H1 (cell line): ENCODE measurements around the gene NCOA1. TPM values are rescaled to one million over a fixed set of nuclear protein-coding genes. Genes with fewer than 3 reads are reported as not detected.

ENCODE experiments used
- CTCF ChIA-PET: fragments of 300-600 bp; sonication (Branson Sonifier 250); formaldehyde crosslinking; loops from one replicate; lab custom pipeline; 2021; ENCODE audit not compliant: partially characterized antibody; lab: Charles Lee
- POLR2A ChIA-PET: fragments of 300-600 bp; sonication (Branson Sonifier 250); formaldehyde crosslinking; loops from one replicate; lab custom pipeline; 2021; ENCODE audit warnings: inconsistent platforms; ENCODE audit not compliant: partially characterized antibody; lab: Charles Lee
- DNase-seq, 2 experiments: peaks; one replicate each; pipeline versions ENCODE4 v3.0.0 to v3.0.0-alpha.2; 2010 to 2022; ENCODE audit warnings: low spot score in 2 of 2, low read depth in 1 of 2, mixed read lengths in 1 of 2
- FAIRE-seq: peaks from 2 replicates; lab custom pipeline; 2011; peaks lifted over from hg19 to GRCh38; lab: Jason Lieb, UNC
- H2AFZ ChIP-seq: 2 replicates; pipeline ENCODE4 v1.8.1; 2012; ENCODE audit warnings: low read length, inconsistent platforms
- H2AK5ac ChIP-seq: 2 replicates; pipeline ENCODE4 v1.6.1; 2013; ENCODE audit warnings: low read depth, low read length
- H2BK120ac ChIP-seq: replicated peaks from 2 replicates; pipeline ENCODE3; 2013; ENCODE audit warnings: low read depth, low read length, inconsistent platforms
- H2BK12ac ChIP-seq: 2 replicates; pipeline ENCODE4 v1.6.1; 2013; ENCODE audit warnings: low read depth, low read length
- H2BK15ac ChIP-seq: 2 replicates; pipeline ENCODE4 v1.6.1; 2013; ENCODE audit warnings: low read length
- H2BK20ac ChIP-seq: 2 replicates; pipeline ENCODE4 v1.6.1; 2013; ENCODE audit warnings: low read length
- H2BK5ac ChIP-seq: 2 replicates; pipeline ENCODE4 v1.6.1; 2013; ENCODE audit warnings: low read depth, low read length
- H3K14ac ChIP-seq: 2 replicates; pipeline ENCODE4 v1.6.1; 2013; ENCODE audit warnings: inconsistent platforms; ENCODE audit not compliant: insufficient read length
- H3K18ac ChIP-seq: 2 replicates; pipeline ENCODE4 v1.6.1; 2013; ENCODE audit warnings: low read length; ENCODE audit errors: extremely low read depth
- H3K23ac ChIP-seq: 2 replicates; pipeline ENCODE4 v1.6.1; 2013; ENCODE audit warnings: inconsistent platforms; ENCODE audit not compliant: insufficient read length
- H3K23me2 ChIP-seq: 2 replicates; pipeline ENCODE4 v1.6.1; 2013; ENCODE audit warnings: low read depth, low read length
- H3K27ac ChIP-seq: 2 replicates; pipeline ENCODE4 v1.6.1; 2011; ENCODE audit warnings: low read depth, low read length, inconsistent platforms
- H3K27me3 ChIP-seq, 4 experiments: replicated peaks in 1 of 4; 1 replicate in 1 of 4; 2 replicates in 3 of 4; pipeline versions ENCODE4 v1.6.1 to v1.8.1; 2011 to 2013; ENCODE audit warnings: low read length in 3 of 4, mild to moderate bottlenecking in 3 of 4, inconsistent platforms in 2 of 4, mixed read lengths in 2 of 4, moderate library complexity in 1 of 4; ENCODE audit not compliant: control insufficient read depth in 3 of 4, insufficient read depth in 3 of 4; ENCODE audit errors: extremely low read depth in 1 of 4
- H3K36me3 ChIP-seq, 4 experiments: 2 replicates each; pipeline versions ENCODE4 v1.6.1 to v1.8.1; 2011 to 2013; ENCODE audit warnings: mild to moderate bottlenecking in 4 of 4, low read length in 3 of 4, moderate library complexity in 2 of 4, control low read depth in 1 of 4, inconsistent platforms in 1 of 4; ENCODE audit not compliant: insufficient read depth in 4 of 4, control insufficient read depth in 2 of 4
- H3K4ac ChIP-seq: replicated peaks from 2 replicates; pipeline ENCODE3; 2013; ENCODE audit warnings: low read length, low read depth, mixed read lengths, inconsistent platforms; ENCODE audit not compliant: insufficient read length
- H3K4me1 ChIP-seq, 4 experiments: replicated peaks in 1 of 4; 1 replicate in 1 of 4; 2 replicates in 3 of 4; pipeline versions ENCODE4 v1.6.1 to v1.8.1; 2011 to 2013; ENCODE audit warnings: low read length in 3 of 4, inconsistent platforms in 2 of 4, mixed read lengths in 1 of 4; ENCODE audit not compliant: insufficient read depth in 4 of 4, control insufficient read depth in 3 of 4
- H3K4me2 ChIP-seq, 2 experiments: 2 replicates each; pipeline versions ENCODE4 v1.6.1 to v1.8.1; 2011 to 2013; ENCODE audit warnings: low read depth in 2 of 2, low read length in 2 of 2, control low read depth in 1 of 2, inconsistent platforms in 1 of 2, mild to moderate bottlenecking in 1 of 2; ENCODE audit not compliant: insufficient read depth in 1 of 2
- H3K4me3 ChIP-seq, 4 experiments: fragments of 200-600, 300-600 bp in 1 of 4; sonication (generic), shearing (Covaris generic), sonication (Bioruptor Twin) in 1 of 4; 2 replicates each; pipeline versions ENCODE4 v1.5.1 to v1.8.1; 2011 to 2016; ENCODE audit warnings: low read length in 4 of 4, low read depth in 3 of 4, control low read depth in 2 of 4, inconsistent platforms in 2 of 4, mild to moderate bottlenecking in 2 of 4, mixed read lengths in 1 of 4, moderate library complexity in 1 of 4; ENCODE audit not compliant: insufficient read depth in 2 of 4; ENCODE audit errors: extremely low read depth in 1 of 4
- H3K56ac ChIP-seq: replicated peaks from 2 replicates; pipeline ENCODE3; 2013; ENCODE audit warnings: low read depth, mild to moderate bottlenecking, mixed read lengths, low read length, inconsistent platforms; ENCODE audit not compliant: insufficient read length
- H3K79me1 ChIP-seq: 2 replicates; pipeline ENCODE4 v1.6.1; 2013; ENCODE audit warnings: low read depth, low read length, control low read depth
- H3K79me2 ChIP-seq, 2 experiments: 2 replicates each; pipeline versions ENCODE4 v1.6.1 to v1.8.1; 2012 to 2013; ENCODE audit warnings: low read length in 2 of 2, mild to moderate bottlenecking in 2 of 2, inconsistent platforms in 1 of 2; ENCODE audit not compliant: insufficient read depth in 2 of 2, control insufficient read depth in 1 of 2
- H3K9ac ChIP-seq, 4 experiments: replicated peaks in 1 of 4; 1 replicate in 1 of 4; 2 replicates in 3 of 4; pipeline versions ENCODE4 v1.6.1 to v1.8.1; 2011 to 2013; ENCODE audit warnings: low read depth in 3 of 4, low read length in 3 of 4, control low read depth in 2 of 4, mild to moderate bottlenecking in 2 of 4, moderate library complexity in 2 of 4, inconsistent platforms in 1 of 4; ENCODE audit errors: extremely low read depth in 1 of 4
- H3K9me3 ChIP-seq, 2 experiments: 2 replicates each; pipeline versions ENCODE4 v1.6.1 to v1.8.1; 2012 to 2013; ENCODE audit warnings: mild to moderate bottlenecking in 2 of 2, moderate library complexity in 2 of 2, control low read depth in 1 of 2, inconsistent platforms in 1 of 2, low read depth in 1 of 2, low read length in 1 of 2, mixed read lengths in 1 of 2; ENCODE audit not compliant: insufficient read depth in 2 of 2
- H4K20me1 ChIP-seq, 2 experiments: replicated peaks in 1 of 2; 2 replicates each; pipeline versions ENCODE3 to v1.8.1; 2011 to 2013; ENCODE audit warnings: inconsistent platforms in 2 of 2, low read length in 2 of 2, mild to moderate bottlenecking in 1 of 2; ENCODE audit not compliant: insufficient read depth in 2 of 2, control insufficient read depth in 1 of 2
- H4K5ac ChIP-seq: 2 replicates; pipeline ENCODE4 v1.6.1; 2013; ENCODE audit warnings: low read length, low read depth, mixed read lengths, inconsistent platforms; ENCODE audit not compliant: insufficient read length
- H4K8ac ChIP-seq: 2 replicates; pipeline ENCODE4 v1.8.0; 2013; ENCODE audit warnings: mild to moderate bottlenecking, moderate library complexity, low read length, inconsistent platforms; ENCODE audit not compliant: insufficient read depth; ENCODE audit errors: extremely low read depth
- H4K91ac ChIP-seq: replicated peaks from 2 replicates; pipeline ENCODE3; 2013; ENCODE audit warnings: low read length, mixed read lengths, inconsistent platforms; ENCODE audit not compliant: insufficient read length
- ASH2L ChIP-seq: fragments of 200-600, 300-600 bp; sonication (generic); IDR thresholded peaks from one replicate; pipeline ENCODE4 v1.7.1; 2017; ENCODE audit warnings: low read length
- BACH1 ChIP-seq: IDR thresholded peaks from 2 replicates; pipeline ENCODE4 v1.6.1; 2012; ENCODE audit warnings: low read length, improper control_type of control experiment
- CBX5 ChIP-seq: fragments of 300-800, 300-1000 bp; sonication (generic); IDR thresholded peaks from 2 replicates; pipeline ENCODE4 v1.7.1; 2016; ENCODE audit warnings: antibody characterized with exemption, low read length, low read depth
- MAFK ChIP-seq: IDR thresholded peaks from 2 replicates; pipeline ENCODE4 v1.6.1; 2012; ENCODE audit warnings: low read depth, mild to moderate bottlenecking, improper control_type of control experiment, low read length
- NRF1 ChIP-seq: IDR thresholded peaks from 2 replicates; pipeline ENCODE4 v1.6.1; 2011; ENCODE audit warnings: mild to moderate bottlenecking, low read depth, low read length, improper control_type of control experiment
- RBBP5 ChIP-seq: IDR thresholded peaks from 2 replicates; pipeline ENCODE4 v1.7.1; 2012; ENCODE audit warnings: low read depth, mild to moderate bottlenecking, inconsistent platforms, low read length, moderate library complexity, borderline replicate concordance
- SIRT6 ChIP-seq: IDR thresholded peaks from one replicate; pipeline ENCODE4 v1.7.1; 2012; ENCODE audit warnings: low read length, inconsistent platforms
- WGBS, 2 experiments: shearing (Covaris generic) in 1 of 2; methylation state at CpG; one replicate each; pipeline versions ENCODE4 v1.1.6 to v1.1.7; 2013 to 2015; ENCODE audit warnings: low lambda C conversion rate in 2 of 2, mixed read lengths in 2 of 2, inconsistent platforms in 1 of 2, low coverage in 1 of 2, missing lambda C conversion rate in 1 of 2; ENCODE audit not compliant: insufficient replicate concordance in 2 of 2, insufficient coverage in 1 of 2, insufficient read length in 1 of 2; ENCODE audit errors: extremely low coverage in 1 of 2, missing lambda C conversion rate in 1 of 2; 5-methylcytosine and 5-hydroxymethylcytosine counted together
- polyA plus RNA-seq, 7 experiments: library from polyadenylated mRNA; depleted of rRNA in 3 of 7; stranded (reverse) in 5 of 7; unstranded in 2 of 7; fragments of >200 nt in 5 of 7; fragments of 200-250 nt in 2 of 7; gene quantifications; 1 replicate in 5 of 7; 2 replicates in 1 of 7; 4 replicates in 1 of 7; pipeline versions ENCODE4 v1.2.1 to v1.2.3, GENCODE V29; 2011 to 2013; ENCODE audit warnings: missing spikeins in 2 of 7, mixed read lengths in 2 of 7
- total RNA-seq: library from RNA; stranded (reverse); fragmentation: NEBNext Ultra II Directional; extraction: Animal tissue kit (Norgen Biotek cat#: 25700); gene quantifications from 2 replicates; pipeline ENCODE4 v1.2.1, GENCODE V29; 2021
- TF ChIP-seq, protein P1 (sequence below): IDR thresholded peaks from 2 replicates; pipeline ENCODE4 v1.6.1; 2011; ENCODE audit warnings: low read depth, mild to moderate bottlenecking, low read length; ENCODE audit not compliant: insufficient read depth

The NCOA1 gene
- total and polyA plus RNA-seq, 2 of the 8 experiments (the other 6 are each of a cell fraction or from before 2014, with no cell fraction given): 12.8 to 17.9 TPM

DNA sequence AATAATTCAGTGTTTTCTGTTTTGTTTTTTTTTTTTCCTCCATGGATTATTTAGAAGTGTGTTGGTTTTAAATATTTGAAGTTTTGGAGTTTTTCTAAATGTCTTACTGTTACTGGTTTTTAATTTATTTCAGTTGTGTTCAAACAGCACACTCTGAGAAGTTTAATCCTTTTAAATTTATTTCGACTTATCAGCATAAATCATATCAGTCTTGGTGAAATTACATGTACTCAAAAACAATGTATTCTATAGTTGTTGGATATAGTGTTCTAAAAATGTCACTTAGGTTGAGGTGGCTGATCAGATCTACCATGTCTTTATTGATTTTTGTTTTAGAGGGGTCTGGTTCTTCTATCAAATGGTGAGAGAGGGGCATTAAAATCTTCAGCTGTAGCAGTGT is 134.7 kb downstream of the NCOA1 start:
- no peak overlapping the region for H2BK20ac ChIP-seq
- no peak overlapping the region for H2BK5ac ChIP-seq
- H4K91ac ChIP-seq: no peak overlapping the region
- no peak overlapping the region for H2AK5ac ChIP-seq
- no peak overlapping the region for H2AFZ ChIP-seq
- H2BK15ac ChIP-seq: no peak overlapping the region
- no peak overlapping the region for H3K4ac ChIP-seq
- H3K4me2 ChIP-seq: no peak overlapping the region
- H3K79me2 ChIP-seq: no peaks in the 10 kb centered on the region
- TF ChIP-seq MAFK: no peak
- TF ChIP-seq, protein P1, sequence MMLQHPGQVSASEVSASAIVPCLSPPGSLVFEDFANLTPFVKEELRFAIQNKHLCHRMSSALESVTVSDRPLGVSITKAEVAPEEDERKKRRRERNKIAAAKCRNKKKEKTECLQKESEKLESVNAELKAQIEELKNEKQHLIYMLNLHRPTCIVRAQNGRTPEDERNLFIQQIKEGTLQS: no peak
- TF ChIP-seq RBBP5: no peak
- TF ChIP-seq BACH1: no peak
- TF ChIP-seq NRF1: no peak
- TF ChIP-seq ASH2L: no peak
- no peak for TF ChIP-seq CBX5
- no peak for TF ChIP-seq SIRT6
- TF ChIP-seq, all 59 proteins: peak for 0
- Histone ChIP-seq H3K18ac (no peak overlapping the region), H2BK12ac (no peak overlapping the region), H3K23ac (no peak overlapping the region), H4K8ac (no peak overlapping the region), H2BK120ac (no peak overlapping the region), H4K20me1 (no peaks in the 10 kb centered on the region), H3K27me3 (no peaks in the 10 kb centered on the region), H3K9ac (no peak overlapping the region), H3K4me1 (no peaks in the 10 kb centered on the region; a peak in 1 of 7 replicates), H3K9me3 (no peaks in the 10 kb centered on the region), H3K27ac (no peak overlapping the region), H4K5ac (no peak overlapping the region), H3K14ac (no peak overlapping the region), H3K36me3 (no peaks in the 10 kb centered on the region; a peak in 1 of 8 replicates), H3K56ac (no peak overlapping the region), H3K4me3 (no peak overlapping the region), H3K79me1 (no peaks in the 10 kb centered on the region), H3K23me2 (no peaks in the 10 kb centered on the region; the same call in 1 of the 2 replicates)
- ChIA-PET CTCF (interaction anchor here (0.6 to 3.1 kb wide), 3 partner anchors 12 to 200 kb away, joined by 3 to 22 read pairs (median 3); no protein-coding TSS in a partner anchor), POLR2A (interaction anchor here (0.6 kb wide), 1 partner anchor 10 kb away, joined by 3 read pairs; no protein-coding TSS in a partner anchor)
- DNase-seq (no peak), FAIRE-seq (no peak)
- 79% methylated on average over 1 of the region's 1 CpG; no CpG with 5 or more reads in 1 of the 2 experiments for WGBS, 2 experiments
